Stimulated activated CD4-positive, alpha-beta T cell treated with anti-CD3 and anti-CD28 coated beads, TNF-alpha, amount 100 ng/mL, for 24 hours (primary cell): ENCODE data around the gene RGS8.

Experiments used
- DNase-seq, 3 experiments: peaks; one replicate each; pipeline ENCODE4 v3.0.0-alpha.2; 2020; ENCODE audit warnings: low read depth in 3 of 3

RGS8 gene

GRCh38 chr1:182671750-182672486 lies 12.5 kb downstream of the RGS8 start:
- DNase-seq: no peak

DNA sequence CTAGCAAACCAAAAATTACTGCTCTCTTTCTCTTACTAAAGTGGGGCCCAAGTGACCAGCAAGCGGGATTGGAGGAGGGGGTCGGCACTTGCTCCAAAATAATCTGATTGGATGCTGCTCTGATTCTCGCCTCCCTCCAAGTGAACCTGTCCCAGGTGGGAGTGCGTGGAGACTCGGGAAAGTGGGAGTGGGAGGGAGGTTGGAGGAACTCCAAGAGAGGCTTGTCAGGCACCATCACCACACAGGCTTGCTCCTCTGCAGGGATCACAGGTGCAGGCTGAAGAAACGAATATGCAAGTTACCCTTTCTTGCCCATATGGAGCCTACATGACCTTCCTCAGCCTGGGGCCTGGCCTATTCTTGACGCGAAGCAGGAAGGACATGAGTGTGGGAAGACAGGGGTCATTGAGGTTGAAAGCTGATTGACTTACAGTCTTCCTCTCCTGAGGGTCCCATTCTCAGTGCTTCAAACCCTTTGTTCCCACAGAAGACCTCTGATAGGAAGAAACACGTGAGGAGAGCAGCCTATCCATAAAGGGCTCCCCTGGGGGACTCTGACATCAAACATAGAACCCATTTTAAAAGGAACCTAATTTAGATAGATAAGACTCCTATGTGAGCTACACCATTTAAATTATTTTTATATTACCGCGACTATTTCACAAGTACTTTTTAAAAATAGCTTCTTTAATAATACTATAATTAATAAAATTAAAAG lies 14.2 kb downstream of the RGS8 start:
- no peak for DNase-seq

DNA sequence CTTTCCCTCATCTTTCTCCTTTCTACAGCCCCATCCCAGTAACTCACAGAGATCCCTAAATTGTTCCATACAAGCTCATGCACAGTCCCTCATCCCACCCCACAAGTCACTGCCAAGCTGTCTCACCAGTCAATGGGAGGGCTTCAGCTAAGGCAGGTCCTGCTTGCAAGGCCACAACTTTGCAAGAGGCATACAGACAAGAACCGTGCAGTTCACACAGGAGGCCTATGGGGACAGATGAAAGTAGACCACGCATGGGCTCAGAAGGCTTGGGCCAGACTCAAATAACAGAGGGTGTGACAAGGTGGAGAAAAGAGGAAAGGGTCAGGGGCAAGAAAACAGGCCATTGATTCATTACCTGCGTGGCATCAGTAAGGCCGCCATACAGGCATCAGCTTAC lies 15.1 kb downstream of the RGS8 start:
- no peak for DNase-seq

DNA sequence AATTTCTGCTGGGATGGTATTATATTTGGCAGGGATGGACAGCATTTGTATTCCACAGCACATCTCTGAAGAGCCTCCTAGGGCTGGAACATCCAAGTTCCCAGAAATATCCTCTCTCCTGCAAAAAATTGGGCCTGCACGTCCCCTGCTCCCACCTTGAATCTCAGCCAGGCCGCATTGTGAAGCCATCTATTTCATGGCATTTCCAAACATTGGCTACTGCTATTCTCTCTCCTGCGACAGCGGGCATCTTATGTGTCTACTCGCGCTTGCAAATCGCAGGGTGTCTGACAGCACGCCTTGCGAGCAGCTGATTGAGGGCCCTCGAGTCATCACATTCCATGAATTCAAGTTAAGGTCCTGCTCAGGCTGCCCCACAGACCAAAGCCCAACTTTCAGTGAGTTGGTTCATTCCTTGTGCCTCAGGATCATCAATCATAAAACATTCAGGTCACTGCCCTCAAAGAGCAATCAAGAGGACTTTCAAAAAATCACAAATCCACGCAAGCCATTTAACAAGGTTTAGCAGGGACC lies 15.8 kb downstream of the RGS8 start:
- no peak for DNase-seq

DNA sequence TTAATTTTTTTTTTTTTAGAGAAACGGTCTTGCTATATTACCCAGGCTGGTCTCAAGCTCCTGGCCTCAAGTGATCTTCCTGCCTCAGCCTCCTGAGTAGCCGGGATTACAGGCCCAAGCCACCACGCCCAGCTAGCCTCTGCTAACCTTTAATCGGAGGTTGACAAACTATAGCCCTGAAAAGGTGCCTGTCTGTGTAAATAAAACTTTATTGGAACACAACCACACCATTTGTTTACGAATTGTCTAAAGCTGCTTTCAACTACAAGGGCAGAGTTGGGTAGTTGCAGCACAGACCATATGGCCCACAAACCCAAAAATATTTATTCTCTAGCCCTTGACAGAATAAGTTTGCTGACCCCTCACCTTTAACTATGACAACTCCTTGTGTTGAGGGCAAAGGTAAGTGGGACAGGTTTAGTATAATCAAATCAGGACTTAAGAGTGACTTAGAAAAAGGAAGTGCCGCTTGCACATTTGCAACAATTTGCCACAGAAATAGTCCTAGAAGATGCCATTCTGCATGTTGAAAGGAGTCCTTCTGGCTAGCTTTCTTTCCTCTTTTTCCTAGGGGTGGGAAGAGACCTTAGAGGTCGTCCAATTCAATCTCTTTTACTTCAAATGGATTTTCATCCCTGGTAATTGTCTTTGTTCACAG lies 16.4 kb downstream of the RGS8 start:
- DNase-seq: no peak

- DNase-seq: no peak
These were observed 17.7 kb downstream of the RGS8 start for GRCh38 chr1:182666706-182667105.

GRCh38 chr1:182664296-182664695 lies 20.1 kb downstream of the RGS8 start:
- DNase-seq: no peak

GRCh38 chr1:182662956-182663355 lies 21.4 kb downstream of the RGS8 start:
- no peak for DNase-seq

DNA sequence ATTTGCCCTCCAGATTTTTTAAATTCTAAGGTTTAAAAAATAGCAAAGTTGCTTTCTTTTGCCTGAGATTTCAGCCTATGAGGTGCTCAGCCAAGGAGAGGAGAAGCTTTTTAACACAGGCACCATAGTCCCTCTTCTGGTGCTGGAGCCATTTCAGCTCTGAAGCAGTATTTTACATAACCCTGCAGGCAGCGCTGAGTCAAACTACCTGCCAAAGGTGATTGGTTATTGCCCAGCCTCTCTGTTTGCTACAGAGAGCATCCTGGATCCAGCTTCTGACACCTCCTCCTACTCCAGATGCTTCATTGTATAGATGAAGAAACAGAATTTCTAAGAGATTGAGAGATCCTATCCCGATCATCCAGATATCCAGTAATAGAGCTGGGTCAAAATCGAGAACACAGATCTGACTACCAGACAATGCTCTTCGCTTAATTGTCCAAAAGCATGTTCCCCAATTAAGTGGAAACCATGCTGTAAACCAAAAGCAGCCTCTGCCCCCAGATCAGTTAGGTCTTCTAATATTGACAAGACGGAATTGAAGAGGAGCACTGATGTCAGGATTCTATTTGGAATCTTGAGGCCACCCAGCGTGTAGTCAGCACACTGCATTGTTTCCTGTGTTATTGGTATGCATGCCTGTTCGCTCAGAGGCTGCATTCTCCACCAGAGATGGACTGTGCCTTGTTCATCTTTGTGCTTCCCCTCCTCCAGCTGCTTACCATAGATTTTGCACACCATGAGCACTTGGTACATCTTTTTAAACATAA lies 22.1 kb downstream of the RGS8 start:
- no peak for DNase-seq

- no peak for DNase-seq
These were observed 26.3 kb downstream of the RGS8 start for GRCh38 chr1:182658055-182658454.

GRCh38 chr1:182656842-182657397 lies 27.5 kb downstream of the RGS8 start:
- no peak for DNase-seq

DNA sequence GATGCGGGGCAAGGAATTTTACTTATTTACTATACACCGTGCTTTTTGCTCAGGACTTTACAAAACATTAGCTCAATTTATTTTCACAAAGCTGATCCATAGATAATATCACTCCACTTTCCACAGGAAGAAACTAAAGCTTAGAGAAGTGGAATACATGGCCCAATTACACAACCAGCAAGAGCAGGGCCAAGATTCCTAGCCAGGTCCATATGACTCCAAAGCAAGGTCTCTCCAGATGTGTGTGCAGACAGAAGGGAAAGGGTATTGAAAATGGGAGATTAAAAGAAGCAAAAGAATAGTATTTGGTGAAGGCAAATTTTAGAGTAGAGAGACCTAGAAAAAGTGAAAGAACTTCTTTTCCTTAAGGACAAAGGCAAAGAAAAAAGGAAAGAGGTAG lies 30.4 kb downstream of the RGS8 start:
- no peak for DNase-seq

GRCh38 chr1:182652933-182653332 lies 31.5 kb downstream of the RGS8 start:
- no peak for DNase-seq

GRCh38 chr1:182651339-182651724 lies 33.1 kb downstream of the RGS8 start:
- DNase-seq: no peak

GRCh38 chr1:182650678-182651338 lies 33.6 kb downstream of the RGS8 start:
- DNase-seq: no peak

GRCh38 chr1:182649041-182649440 lies 35.3 kb downstream of the RGS8 start:
- DNase-seq: no peak

DNA sequence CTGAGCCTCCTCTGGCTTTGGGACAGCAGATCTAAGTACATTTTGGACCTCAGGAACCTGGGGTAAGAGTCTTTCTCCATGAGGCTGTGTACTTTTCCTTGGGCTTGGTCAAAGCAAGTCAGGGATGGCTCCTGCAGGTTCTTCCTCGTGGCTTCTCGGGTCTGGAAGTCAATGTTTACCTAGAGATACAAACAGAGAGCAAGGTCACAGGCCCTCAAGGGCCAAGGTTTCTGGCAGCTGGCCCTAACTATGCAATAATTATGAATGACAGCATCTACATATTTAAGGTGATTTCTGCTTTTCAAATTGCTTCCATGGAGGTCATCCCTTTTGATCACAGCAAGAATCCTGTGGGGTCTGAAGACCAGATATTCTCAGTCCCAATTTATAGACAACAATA lies 37.6 kb downstream of the RGS8 start:
- no peak for DNase-seq

DNA sequence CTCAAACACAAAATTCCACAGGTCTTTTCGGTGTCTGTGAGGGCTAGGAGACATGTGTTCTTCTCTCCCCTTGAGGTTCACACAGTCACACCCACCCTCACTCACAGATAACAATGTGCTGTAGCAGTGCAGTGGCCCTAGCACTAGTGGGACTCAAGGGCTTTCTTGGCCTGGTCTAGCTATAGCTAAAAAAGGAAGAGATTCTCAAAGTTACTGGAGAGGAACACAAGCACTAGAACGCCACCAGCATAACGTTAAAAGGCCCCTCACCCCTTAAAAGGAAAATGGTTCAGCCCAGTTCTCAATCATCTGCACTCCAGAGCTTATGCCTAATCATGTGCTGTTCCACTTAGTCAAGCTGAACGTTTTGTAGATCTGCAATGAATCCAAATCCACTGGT lies 39.5 kb downstream of the RGS8 start:
- no peak for DNase-seq

DNA sequence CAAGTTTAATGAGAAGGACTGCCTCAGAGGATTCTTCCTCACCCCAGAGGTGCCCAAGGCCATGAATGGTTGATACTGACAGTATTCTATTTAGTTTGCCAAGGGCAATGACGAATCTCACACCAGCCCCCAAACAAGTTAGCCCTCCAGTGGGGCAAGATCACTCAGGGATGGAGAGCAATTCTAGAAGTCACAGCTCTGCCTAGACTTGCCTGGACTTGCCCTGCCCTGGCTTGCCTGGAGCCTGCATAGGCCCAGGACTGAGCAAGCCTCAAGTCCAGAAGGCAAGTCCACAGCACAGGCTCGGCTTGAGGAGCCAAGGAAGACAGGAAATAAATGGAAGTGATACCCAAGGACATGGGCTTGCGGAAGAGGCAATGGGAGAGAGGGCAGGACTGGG lies 40.7 kb downstream of the RGS8 start:
- DNase-seq: no peak

DNA sequence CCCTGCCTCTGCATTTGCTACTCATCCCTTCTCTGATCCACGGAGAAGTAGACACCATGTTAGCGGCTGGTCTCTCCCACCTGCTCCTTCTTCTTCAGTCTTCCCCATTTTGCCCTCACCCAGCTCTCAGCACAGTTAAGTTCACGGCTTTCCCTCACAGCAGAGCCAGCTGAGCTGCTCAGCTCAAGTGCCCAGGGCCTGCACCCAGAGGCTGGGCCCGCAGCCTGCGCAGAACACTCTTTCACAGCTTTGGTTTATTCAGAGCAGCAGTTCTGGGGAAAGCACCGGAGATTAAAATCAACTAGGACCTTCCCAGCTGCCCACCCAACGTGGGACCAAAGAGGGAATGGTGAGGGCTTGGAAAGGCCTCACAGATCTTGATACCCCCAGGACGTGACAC lies 41.9 kb downstream of the RGS8 start:
- no peak for DNase-seq

DNA sequence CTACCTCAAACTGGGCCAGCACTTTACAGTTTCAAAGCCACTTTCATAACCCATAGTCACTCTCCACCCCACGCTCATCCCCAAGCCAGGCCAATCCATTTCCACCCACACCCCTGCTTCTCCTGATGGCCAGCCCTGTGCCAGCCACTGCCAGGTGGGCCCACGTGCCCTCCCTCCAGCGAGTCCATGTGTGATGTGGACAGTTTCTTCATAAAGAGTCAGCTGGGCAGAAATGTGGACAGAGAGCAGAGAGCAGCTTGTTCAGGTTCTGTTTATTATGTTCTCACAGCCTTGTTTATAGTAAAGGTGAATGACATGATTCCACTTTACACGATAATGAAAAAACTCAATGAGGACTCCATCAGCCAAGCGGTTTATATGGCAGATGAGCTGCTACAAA lies 42.8 kb downstream of the RGS8 start:
- no peak for DNase-seq
